Limb (tissue), 2 donors: ENCODE data around the gene ZNF611.
"Not testable (repeated sequence)": the region's sequence is repeated elsewhere in the genome, so short reads cannot be mapped to it uniquely, and the experiment has no call there.

ENCODE experiments used
- DNase-seq, 2 donors: peaks; one replicate each; pipeline ENCODE4 v3.0.0-alpha.2; 2016; ENCODE audit errors: extremely low spot score in 2 of 2

ZNF611 gene

DNA sequence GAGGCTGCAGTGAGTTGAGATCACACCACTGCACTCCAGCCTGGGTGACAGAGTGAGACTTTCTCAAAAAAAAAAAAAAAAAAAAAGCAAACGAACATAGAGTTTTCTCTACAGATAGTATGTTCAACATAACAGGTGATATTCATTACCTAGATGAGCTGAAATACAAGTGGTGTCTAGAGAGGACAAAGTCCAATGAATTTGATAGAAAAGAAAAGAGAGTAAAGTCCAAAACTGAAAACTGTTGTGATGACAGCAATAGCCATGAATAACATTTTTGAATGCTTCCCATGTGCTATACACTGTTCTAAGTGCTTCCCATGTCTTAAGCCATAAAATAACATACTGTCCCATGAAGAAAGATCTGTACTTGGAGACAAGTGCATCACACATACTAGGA lies 53.6 kb downstream of the ZNF611 start:
- not testable (repeated sequence) for DNase-seq

- DNase-seq: no peak
Observed at GRCh38 chr19:52679598-52679997, 55.2 kb downstream of the ZNF611 start.

- not testable (repeated sequence) for DNase-seq
Observed at GRCh38 chr19:52675239-52675638, 59.6 kb downstream of the ZNF611 start.

- DNase-seq: no peak
Observed at GRCh38 chr19:52673014-52673413, 61.8 kb downstream of the ZNF611 start.

DNA sequence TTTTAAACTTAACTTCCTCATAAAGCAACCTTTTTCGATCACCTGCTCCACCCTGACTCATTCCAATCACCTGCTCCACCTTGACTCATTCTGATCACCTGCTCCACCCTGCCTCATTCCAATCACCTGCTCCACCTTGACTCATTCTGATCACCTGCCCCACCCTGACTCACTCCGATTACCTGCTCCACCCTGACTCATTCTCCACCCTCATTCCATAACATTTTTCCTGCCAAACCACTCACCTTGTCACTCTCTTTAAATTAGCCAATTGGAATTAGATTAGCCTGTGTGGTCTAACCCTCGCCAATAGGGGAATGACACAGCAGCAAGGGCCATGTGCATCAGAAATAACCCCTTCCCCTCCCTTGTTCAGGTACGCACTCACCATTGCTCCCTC lies 64.8 kb downstream of the ZNF611 start:
- no peak for DNase-seq

GRCh38 chr19:52669586-52669985 lies 65.3 kb downstream of the ZNF611 start:
- DNase-seq: no peak

DNA sequence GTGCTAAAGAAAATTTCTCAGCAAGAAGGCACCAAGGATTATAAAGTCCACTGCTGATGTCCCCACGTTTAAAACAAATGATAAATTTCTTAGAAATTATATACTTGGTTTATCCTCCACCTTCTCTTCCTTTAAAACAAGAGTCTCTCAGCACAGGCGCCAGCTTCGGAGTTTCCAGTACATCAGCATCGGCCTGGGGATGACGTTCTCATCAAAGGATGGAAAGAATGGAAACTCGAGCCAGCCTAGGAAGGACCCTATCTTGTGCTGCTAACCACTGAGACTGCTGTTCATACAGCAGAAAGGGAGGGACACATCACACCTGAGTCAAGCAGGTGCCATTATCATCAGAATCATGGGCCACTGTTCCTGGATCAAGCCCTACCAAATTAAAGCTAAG lies 66.9 kb downstream of the ZNF611 start:
- no peak for DNase-seq

GRCh38 chr19:52666506-52666905 lies 68.3 kb downstream of the ZNF611 start:
- DNase-seq: no peak

- no peak for DNase-seq
Observed at GRCh38 chr19:52665529-52665928, 69.3 kb downstream of the ZNF611 start.

DNA sequence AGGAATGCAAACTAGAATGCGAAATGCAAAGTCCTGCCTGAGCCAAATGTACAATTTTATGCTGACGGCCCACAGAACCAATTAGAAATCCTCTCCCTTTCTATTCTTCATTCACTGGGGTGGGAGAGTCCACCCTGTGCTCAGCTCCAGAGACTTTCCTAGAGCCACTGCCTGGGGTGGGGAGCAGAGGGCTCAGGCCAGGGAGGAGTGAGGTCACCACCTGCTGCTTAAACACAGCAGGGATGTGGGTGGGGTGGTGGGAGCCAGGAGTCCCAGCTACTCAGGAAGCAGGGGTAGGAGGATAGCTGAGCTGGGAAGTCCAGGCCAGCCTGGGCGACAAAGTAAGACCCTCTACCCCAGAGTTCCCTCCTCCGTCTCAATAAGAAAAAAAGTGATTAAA lies 69.8 kb downstream of the ZNF611 start:
- DNase-seq: no peak

- DNase-seq: no peak
Observed at GRCh38 chr19:52664461-52664860, 70.4 kb downstream of the ZNF611 start.

GRCh38 chr19:52662631-52663030 lies 72.2 kb downstream of the ZNF611 start:
- DNase-seq: no peak

DNA sequence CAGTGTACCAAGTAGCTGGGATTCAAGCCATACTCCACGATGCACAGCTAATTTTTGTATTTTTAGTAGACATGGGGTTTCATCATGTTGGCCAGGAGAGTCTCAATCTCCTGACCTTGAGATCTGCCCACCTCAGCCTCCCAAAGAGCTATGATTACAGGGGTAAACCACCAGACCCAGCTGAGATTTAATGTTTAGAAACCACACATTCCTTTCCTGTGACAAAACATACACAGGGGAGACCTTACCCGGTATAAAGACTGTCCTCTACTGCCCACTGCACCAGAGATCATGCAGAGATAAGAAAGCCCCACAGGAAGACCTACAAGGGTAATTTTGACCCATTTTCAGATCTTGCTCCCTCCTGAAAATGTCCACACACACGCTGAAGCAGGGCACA lies 73.9 kb downstream of the ZNF611 start:
- no peak for DNase-seq

GRCh38 chr19:52659013-52659412 lies 75.8 kb downstream of the ZNF611 start:
- DNase-seq: no peak

- no peak for DNase-seq
Observed at GRCh38 chr19:52658595-52658994, 76.2 kb downstream of the ZNF611 start.

DNA sequence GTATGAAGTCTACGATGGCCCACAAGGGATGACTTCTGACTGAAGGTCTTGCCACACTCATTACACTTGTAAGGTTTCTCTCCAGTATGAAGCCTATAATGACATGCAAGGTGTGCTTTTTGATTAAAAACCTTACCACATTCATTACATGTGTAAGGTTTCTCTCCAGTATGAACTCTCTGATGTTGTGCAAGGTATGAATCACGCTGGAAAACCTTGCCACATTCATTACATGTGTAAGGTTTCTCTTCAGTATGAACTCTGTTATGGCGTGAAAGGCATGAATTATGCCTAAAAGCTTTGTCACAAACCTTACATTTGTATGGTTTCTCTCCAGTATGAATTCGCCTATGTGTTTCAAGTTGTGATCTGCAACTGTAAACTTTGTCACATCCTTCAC lies 81.7 kb downstream of the ZNF611 start:
- DNase-seq: no peak
